Measurements from ENCODE around the gene CDKAL1.

Gene CDKAL1

DNA sequence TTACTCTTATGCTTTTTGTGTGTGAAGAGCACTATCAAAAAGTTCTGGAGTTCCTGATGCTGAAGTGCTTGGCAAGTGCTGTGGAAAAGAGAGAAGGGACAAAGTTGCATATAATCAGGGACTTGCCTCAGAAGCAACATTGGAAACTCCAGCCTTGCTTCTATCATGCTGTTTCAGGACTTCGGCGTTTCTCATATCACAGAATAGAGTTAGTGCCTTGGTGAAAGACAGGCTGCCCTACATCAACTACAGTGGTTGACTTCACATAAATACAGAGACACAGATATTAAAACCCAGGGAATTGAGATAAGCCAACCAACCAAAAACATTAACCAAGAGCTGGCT, 36.2 kb upstream of the CDKAL1 start:
- TF ChIP-seq RAD21 (IDR thresholded peaks at IDR 0.05; ENCODE audit: low read depth) (no peak), TEAD4 (IDR thresholded peaks at IDR 0.05) (no peak), TAF1 (IDR thresholded peaks at IDR 0.05; ENCODE audit: low read depth) (no peak)
- TF ChIP-seq, protein P1, sequence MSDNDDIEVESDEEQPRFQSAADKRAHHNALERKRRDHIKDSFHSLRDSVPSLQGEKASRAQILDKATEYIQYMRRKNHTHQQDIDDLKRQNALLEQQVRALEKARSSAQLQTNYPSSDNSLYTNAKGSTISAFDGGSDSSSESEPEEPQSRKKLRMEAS (IDR thresholded peaks at IDR 0.05): no peak
- TF ChIP-seq, protein P2, sequence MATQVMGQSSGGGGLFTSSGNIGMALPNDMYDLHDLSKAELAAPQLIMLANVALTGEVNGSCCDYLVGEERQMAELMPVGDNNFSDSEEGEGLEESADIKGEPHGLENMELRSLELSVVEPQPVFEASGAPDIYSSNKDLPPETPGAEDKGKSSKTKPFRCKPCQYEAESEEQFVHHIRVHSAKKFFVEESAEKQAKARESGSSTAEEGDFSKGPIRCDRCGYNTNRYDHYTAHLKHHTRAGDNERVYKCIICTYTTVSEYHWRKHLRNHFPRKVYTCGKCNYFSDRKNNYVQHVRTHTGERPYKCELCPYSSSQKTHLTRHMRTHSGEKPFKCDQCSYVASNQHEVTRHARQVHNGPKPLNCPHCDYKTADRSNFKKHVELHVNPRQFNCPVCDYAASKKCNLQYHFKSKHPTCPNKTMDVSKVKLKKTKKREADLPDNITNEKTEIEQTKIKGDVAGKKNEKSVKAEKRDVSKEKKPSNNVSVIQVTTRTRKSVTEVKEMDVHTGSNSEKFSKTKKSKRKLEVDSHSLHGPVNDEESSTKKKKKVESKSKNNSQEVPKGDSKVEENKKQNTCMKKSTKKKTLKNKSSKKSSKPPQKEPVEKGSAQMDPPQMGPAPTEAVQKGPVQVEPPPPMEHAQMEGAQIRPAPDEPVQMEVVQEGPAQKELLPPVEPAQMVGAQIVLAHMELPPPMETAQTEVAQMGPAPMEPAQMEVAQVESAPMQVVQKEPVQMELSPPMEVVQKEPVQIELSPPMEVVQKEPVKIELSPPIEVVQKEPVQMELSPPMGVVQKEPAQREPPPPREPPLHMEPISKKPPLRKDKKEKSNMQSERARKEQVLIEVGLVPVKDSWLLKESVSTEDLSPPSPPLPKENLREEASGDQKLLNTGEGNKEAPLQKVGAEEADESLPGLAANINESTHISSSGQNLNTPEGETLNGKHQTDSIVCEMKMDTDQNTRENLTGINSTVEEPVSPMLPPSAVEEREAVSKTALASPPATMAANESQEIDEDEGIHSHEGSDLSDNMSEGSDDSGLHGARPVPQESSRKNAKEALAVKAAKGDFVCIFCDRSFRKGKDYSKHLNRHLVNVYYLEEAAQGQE (IDR thresholded peaks at IDR 0.05; ENCODE audit: low read depth): no peak

DNA sequence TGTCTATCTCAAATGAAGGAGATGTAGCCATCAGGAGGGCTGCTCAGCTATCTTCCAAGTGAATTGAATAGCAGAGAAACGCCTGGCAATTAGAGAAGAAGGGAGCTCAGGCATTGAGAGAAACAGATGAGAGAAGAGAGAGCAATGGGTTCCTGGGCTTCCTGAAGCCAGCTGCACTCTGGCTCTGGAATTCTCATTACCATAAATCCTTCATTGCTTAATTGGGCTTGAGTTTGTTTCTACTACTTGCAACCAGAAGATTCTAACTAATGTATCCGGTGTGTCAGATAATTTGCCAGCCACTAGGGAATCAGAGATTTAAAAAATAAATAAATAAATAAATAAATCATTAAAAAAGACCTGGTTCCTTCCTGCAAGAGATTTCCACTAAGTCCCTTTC, 25.0 kb upstream of the CDKAL1 start:
- TF ChIP-seq CEBPB (IDR thresholded peaks at IDR 0.05) (no peak), CREB1 (IDR thresholded peaks at IDR 0.05; ENCODE audit: low read depth) (no peak), TAF1 (IDR thresholded peaks at IDR 0.05; ENCODE audit: low read depth) (no peak), EGR1 (IDR thresholded peaks at IDR 0.05) (no peak), TCF12 (IDR thresholded peaks at IDR 0.05; ENCODE audit: low read depth) (no peak), FOXM1 (IDR thresholded peaks at IDR 0.05; ENCODE audit: borderline replicate concordance, low read depth) (no peak), TEAD4 (IDR thresholded peaks at IDR 0.05) (no peak), EP300 (IDR thresholded peaks at IDR 0.05; ENCODE audit: borderline replicate concordance) (no peak), YY1 (IDR thresholded peaks at IDR 0.05; ENCODE audit: low read depth) (no peak), RAD21 (IDR thresholded peaks at IDR 0.05; ENCODE audit: low read depth) (no peak), NFIC (IDR thresholded peaks at IDR 0.05) (no peak), ZBTB7A (IDR thresholded peaks at IDR 0.05; ENCODE audit: low read depth) (no peak)
- TF ChIP-seq, protein P1 (IDR thresholded peaks at IDR 0.05): no peak
- TF ChIP-seq, protein P2 (IDR thresholded peaks at IDR 0.05; ENCODE audit: low read depth): no peak
- TF ChIP-seq, protein P3, sequence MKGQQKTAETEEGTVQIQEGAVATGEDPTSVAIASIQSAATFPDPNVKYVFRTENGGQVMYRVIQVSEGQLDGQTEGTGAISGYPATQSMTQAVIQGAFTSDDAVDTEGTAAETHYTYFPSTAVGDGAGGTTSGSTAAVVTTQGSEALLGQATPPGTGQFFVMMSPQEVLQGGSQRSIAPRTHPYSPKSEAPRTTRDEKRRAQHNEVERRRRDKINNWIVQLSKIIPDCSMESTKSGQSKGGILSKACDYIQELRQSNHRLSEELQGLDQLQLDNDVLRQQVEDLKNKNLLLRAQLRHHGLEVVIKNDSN (IDR thresholded peaks at IDR 0.05): no peak

DNA sequence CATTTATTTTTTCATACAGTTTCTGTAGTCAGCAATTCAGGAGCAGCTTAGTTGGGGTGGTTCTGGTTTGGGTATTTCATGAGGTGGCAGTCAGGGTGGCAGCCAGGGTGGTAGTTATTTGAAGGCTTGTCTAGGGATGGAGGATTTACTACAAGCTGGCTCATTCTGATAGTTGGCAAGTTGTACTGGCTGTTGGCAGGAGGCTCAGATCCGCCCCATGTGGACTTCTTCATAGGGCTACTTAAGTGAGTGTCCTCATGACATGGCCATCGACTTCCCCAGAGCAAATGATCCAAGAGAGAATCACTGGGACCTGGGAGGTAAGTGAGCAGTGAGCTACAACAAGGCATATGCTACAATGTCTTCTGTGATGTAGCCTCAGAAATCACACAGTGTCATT, 22.4 kb upstream of the CDKAL1 start:
- TF ChIP-seq, protein P2 (IDR thresholded peaks at IDR 0.05; ENCODE audit: low read depth): no peak
- TF ChIP-seq, protein P1 (IDR thresholded peaks at IDR 0.05): no peak
- no peak for TF ChIP-seq RAD21 (IDR thresholded peaks at IDR 0.05; ENCODE audit: low read depth)
- no peak for TF ChIP-seq EP300 (IDR thresholded peaks at IDR 0.05; ENCODE audit: borderline replicate concordance)
- no peak for TF ChIP-seq TAF1 (IDR thresholded peaks at IDR 0.05; ENCODE audit: low read depth)
- no peak for TF ChIP-seq TEAD4 (IDR thresholded peaks at IDR 0.05)

DNA sequence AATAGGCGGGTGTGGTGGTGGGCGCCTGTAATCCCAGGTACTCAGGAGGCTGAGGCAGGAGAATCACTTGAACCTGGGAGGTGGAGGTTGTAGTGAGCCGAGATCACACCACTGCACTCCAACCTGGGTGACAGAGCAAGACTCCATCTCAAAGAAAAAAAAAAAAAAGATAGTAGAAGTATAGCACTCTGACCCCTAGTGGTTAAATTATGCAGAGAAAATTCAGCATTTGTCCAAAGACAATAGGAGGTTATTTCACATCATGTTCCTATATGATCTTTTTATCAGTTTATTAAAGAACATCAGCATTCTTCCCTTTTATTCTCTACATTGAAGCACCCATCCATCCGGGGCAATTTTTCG, 5.2 kb upstream of the CDKAL1 start:
- TF ChIP-seq RAD21 (IDR thresholded peaks at IDR 0.05; ENCODE audit: low read depth): peak; percentile 42

DNA sequence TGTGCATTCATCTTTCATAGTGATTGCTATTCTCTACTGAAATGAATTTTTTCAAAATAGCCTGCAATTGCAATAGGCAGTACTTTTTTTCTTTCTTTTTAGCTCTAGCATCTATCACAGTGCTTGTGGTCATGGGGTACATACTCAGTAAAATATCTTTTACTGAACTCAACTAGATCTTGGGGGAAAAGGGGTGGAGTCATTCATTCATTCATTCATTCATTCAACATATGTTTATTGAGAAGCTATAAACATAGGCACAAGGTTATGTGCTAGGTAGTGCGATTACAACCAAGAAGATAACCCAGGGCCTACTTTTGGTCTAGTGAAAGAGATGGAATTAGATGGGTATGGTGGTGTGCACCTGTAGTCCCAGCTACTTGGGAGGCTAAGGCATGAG, 1.4 kb upstream of the CDKAL1 start:
- TF ChIP-seq CREB1 (IDR thresholded peaks at IDR 0.05; ENCODE audit: low read depth) (no peak), TEAD4 (IDR thresholded peaks at IDR 0.05) (no peak), TCF12 (IDR thresholded peaks at IDR 0.05; ENCODE audit: low read depth) (no peak), ZBTB7A (IDR thresholded peaks at IDR 0.05; ENCODE audit: low read depth) (no peak), FOXM1 (IDR thresholded peaks at IDR 0.05; ENCODE audit: borderline replicate concordance, low read depth) (no peak)
- TF ChIP-seq, protein P3 (IDR thresholded peaks at IDR 0.05): no peak
- TF ChIP-seq, protein P1 (IDR thresholded peaks at IDR 0.05): no peak
